Measurements from ENCODE around the gene TCF4.

The TCF4 gene

GRCh38 chr18:55224086-55224625, 363.8 kb downstream of the TCF4 start:
- DNase-seq: no peak

GRCh38 chr18:55221622-55222021, 366.4 kb downstream of the TCF4 start:
- no peak for DNase-seq

- DNase-seq: no peak
Observed at GRCh38 chr18:55220523-55220922, 367.5 kb downstream of the TCF4 start.

GRCh38 chr18:55219823-55220222, 368.2 kb downstream of the TCF4 start:
- no peak for DNase-seq

- no peak for DNase-seq
Observed at GRCh38 chr18:55219059-55219458, 368.9 kb downstream of the TCF4 start.

GRCh38 chr18:55214969-55215368, 373.0 kb downstream of the TCF4 start:
- DNase-seq: no peak

- DNase-seq: no peak
Observed at GRCh38 chr18:55214534-55214933, 373.5 kb downstream of the TCF4 start.

GRCh38 chr18:55213586-55213985, 374.4 kb downstream of the TCF4 start:
- no peak for DNase-seq

GRCh38 chr18:55206927-55207326, 381.1 kb downstream of the TCF4 start:
- DNase-seq: no peak

- no peak for DNase-seq
Observed at GRCh38 chr18:55202232-55202917, 385.6 kb downstream of the TCF4 start.

GRCh38 chr18:55199291-55199963, 388.6 kb downstream of the TCF4 start:
- DNase-seq: no peak

GRCh38 chr18:55195863-55196262, 392.1 kb downstream of the TCF4 start:
- DNase-seq: no peak

- DNase-seq: no peak
Observed at GRCh38 chr18:55189972-55190371, 398.0 kb downstream of the TCF4 start.

- no peak for DNase-seq
Observed at GRCh38 chr18:55186588-55186987, 401.4 kb downstream of the TCF4 start.

GRCh38 chr18:55185391-55185790, 402.6 kb downstream of the TCF4 start:
- no peak for DNase-seq

GRCh38 chr18:55179835-55180234, 408.2 kb downstream of the TCF4 start:
- DNase-seq: no peak

GRCh38 chr18:55179425-55179824, 408.6 kb downstream of the TCF4 start:
- no peak for DNase-seq

- no peak for DNase-seq
Observed at GRCh38 chr18:55173291-55173690, 414.7 kb downstream of the TCF4 start.
